Measurements from ENCODE around the gene HS3ST4. TPM values are rescaled to one million over a fixed set of nuclear protein-coding genes. Genes with fewer than 3 reads are reported as not detected.

HS3ST4 gene
- total and polyA plus RNA-seq, 2 donors (not counting 1 experiment from before 2014, with no cell fraction given): not detected

DNA sequence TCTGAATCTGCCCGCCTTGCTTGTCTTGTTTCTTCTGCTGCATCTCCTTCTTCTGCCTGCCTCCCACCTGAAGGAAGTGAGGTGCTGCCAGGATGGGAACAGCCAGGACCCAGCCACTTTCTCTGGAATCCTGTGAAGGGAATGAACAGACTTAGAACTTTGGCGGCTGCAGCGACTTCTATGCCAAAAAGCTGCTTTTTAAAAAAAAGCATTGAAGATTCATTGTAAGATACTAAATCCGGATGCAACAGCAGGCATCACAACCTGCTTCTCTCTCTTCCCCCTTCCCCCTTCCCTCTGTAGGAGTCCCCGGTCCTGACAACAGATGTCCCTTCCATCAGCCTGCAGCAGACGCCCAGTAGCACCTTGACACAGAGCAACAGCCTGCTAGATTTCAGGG is 176.3 kb downstream of the HS3ST4 start:
- no peaks in the 10 kb centered on the region for H4K20me1 ChIP-seq (ENCODE audit: control insufficient read depth, extremely low read depth, insufficient read depth, low read length)
- H3K36me3 ChIP-seq (ENCODE audit: control insufficient read depth, insufficient read depth, low read length): no peaks in the 10 kb centered on the region
- no peaks in the 10 kb centered on the region for H3K27me3 ChIP-seq (ENCODE audit: control insufficient read depth, insufficient read depth, low read length)
- TF ChIP-seq EZH2 (IDR thresholded peaks at IDR 0.05; ENCODE audit: low read length, missing control alignments): no peak
- no peaks in the 10 kb centered on the region for H3K9me3 ChIP-seq (ENCODE audit: control insufficient read depth, insufficient read depth, low read depth, low read length)
- no peak for DNase-seq (ENCODE audit: low read depth in 2 of 2)
- H3K27ac ChIP-seq (ENCODE audit: insufficient read depth, low read length): no peak overlapping the region
- no peak overlapping the region for H3K9ac ChIP-seq (ENCODE audit: insufficient read depth, low read length)
- no peak overlapping the region for H3K4me3 ChIP-seq (replicated peaks in 1 of 4; ENCODE audit: control extremely low read depth in 1 of 4, insufficient read depth in 1 of 4, low read depth in 3 of 4, low read length in 4 of 4)
- H3K4me1 ChIP-seq (ENCODE audit: control insufficient read depth, extremely low read depth, insufficient read depth, low read length): no peaks in the 10 kb centered on the region
- no peaks in the 10 kb centered on the region for H3K79me2 ChIP-seq (ENCODE audit: control insufficient read depth, insufficient read depth, low read length)
- no peak overlapping the region for H3K4me2 ChIP-seq (ENCODE audit: extremely low read depth, insufficient read depth, low read length)
- no peak overlapping the region for H2AFZ ChIP-seq (ENCODE audit: low read length)

DNA sequence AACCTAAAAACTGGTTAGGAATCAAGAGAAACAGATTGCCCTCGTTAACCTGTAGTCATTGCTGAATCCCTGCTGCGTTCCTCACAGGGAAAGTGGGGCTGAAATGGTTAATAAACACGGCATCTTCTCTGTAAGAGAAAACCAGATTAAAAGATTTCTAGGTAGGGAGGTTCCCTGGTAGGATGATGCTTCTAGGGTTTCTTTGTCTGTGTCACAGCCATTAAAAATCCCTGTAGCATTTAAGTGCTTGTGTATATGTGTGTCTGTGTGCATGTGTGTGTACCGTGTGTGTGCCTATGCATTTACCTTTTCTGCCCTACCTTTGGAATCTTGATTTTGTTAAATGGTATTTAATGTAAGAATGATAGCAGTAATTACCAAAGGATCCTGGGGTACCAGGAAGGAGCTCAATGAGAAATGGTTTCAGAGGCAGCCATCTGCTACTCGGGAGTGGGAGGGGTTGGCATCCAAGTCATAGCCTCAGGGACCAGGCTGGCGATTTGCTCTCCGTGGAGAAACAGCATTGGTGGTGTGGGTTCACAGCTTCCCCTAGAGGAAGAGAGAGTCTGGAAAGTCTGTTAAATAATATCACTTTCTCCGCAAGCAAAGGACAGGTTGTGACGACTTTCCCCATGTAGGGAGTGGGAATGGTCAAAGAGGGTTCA is 177.1 kb downstream of the HS3ST4 start:
- no peak overlapping the region for H3K4me3 ChIP-seq (replicated peaks in 1 of 4; ENCODE audit: control extremely low read depth in 1 of 4, insufficient read depth in 1 of 4, low read depth in 3 of 4, low read length in 4 of 4)
- H3K9ac ChIP-seq (ENCODE audit: insufficient read depth, low read length): no peak overlapping the region
- H3K79me2 ChIP-seq (ENCODE audit: control insufficient read depth, insufficient read depth, low read length): no peaks in the 10 kb centered on the region
- H3K9me3 ChIP-seq (ENCODE audit: control insufficient read depth, insufficient read depth, low read depth, low read length): no peaks in the 10 kb centered on the region
- TF ChIP-seq, protein P1, sequence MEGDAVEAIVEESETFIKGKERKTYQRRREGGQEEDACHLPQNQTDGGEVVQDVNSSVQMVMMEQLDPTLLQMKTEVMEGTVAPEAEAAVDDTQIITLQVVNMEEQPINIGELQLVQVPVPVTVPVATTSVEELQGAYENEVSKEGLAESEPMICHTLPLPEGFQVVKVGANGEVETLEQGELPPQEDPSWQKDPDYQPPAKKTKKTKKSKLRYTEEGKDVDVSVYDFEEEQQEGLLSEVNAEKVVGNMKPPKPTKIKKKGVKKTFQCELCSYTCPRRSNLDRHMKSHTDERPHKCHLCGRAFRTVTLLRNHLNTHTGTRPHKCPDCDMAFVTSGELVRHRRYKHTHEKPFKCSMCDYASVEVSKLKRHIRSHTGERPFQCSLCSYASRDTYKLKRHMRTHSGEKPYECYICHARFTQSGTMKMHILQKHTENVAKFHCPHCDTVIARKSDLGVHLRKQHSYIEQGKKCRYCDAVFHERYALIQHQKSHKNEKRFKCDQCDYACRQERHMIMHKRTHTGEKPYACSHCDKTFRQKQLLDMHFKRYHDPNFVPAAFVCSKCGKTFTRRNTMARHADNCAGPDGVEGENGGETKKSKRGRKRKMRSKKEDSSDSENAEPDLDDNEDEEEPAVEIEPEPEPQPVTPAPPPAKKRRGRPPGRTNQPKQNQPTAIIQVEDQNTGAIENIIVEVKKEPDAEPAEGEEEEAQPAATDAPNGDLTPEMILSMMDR (conservative IDR thresholded peaks at IDR 0.05 in 1 of 2, IDR thresholded peaks at IDR 0.05 in 1 of 2; ENCODE audit: low read depth in 1 of 2, low read length in 2 of 2): no peak
- no peak for TF ChIP-seq EZH2 (IDR thresholded peaks at IDR 0.05; ENCODE audit: low read length, missing control alignments)
- H2AFZ ChIP-seq (ENCODE audit: low read length): no peak overlapping the region
- no peaks in the 10 kb centered on the region for H3K4me1 ChIP-seq (ENCODE audit: control insufficient read depth, extremely low read depth, insufficient read depth, low read length)
- no peaks in the 10 kb centered on the region for H3K36me3 ChIP-seq (ENCODE audit: control insufficient read depth, insufficient read depth, low read length)
- no peak overlapping the region for H3K27ac ChIP-seq (ENCODE audit: insufficient read depth, low read length)
- H3K4me2 ChIP-seq (ENCODE audit: extremely low read depth, insufficient read depth, low read length): no peak overlapping the region
- no peak for DNase-seq (ENCODE audit: low read depth in 2 of 2)
- no peaks in the 10 kb centered on the region for H4K20me1 ChIP-seq (ENCODE audit: control insufficient read depth, extremely low read depth, insufficient read depth, low read length)
- H3K27me3 ChIP-seq (ENCODE audit: control insufficient read depth, insufficient read depth, low read length): no peaks in the 10 kb centered on the region

DNA sequence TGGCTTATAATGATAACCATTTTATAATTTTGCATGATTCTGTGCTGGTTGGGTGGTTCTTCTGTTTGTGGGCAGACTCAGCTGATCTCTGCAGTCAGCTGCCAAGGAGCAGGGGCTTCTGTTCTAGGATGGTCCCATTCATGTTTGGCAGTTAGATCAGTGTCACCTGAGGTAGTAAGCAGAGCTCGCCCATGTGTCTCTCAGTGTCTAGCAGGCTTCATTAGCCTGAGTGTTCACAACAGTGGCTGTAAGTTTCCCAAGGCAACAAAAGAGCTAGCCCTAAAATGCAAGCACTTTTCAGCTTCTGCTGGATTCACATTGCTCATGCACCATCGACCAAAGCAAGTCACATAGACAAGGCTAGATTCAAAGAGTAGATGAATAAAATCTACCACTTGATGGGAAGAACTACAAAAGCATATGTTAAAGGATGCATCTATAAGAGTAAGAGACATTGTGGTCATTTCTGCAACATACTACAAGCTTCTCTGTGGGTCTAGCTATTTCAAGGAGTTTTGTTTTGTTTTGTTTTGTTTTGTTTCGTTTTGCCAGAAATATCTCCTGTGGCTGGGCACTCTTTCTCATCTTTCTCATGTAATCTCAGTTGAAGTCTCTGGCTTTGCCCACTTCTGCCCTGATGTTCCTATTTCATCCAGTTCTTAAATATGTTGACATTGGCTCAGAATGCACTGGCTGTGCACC is 180.8 kb downstream of the HS3ST4 start:
- H3K36me3 ChIP-seq (ENCODE audit: control insufficient read depth, insufficient read depth, low read length): no peaks in the 10 kb centered on the region
- no peak overlapping the region for H3K4me3 ChIP-seq (replicated peaks in 1 of 4; ENCODE audit: control extremely low read depth in 1 of 4, insufficient read depth in 1 of 4, low read depth in 3 of 4, low read length in 4 of 4)
- TF ChIP-seq EZH2 (IDR thresholded peaks at IDR 0.05; ENCODE audit: low read length, missing control alignments): no peak
- TF ChIP-seq, protein P1 (conservative IDR thresholded peaks at IDR 0.05 in 1 of 2, IDR thresholded peaks at IDR 0.05 in 1 of 2; ENCODE audit: low read depth in 1 of 2, low read length in 2 of 2): no peak

More for the DNA sequence above, 180.8 kb downstream of the HS3ST4 start:
- no peak overlapping the region for H3K9ac ChIP-seq (ENCODE audit: insufficient read depth, low read length)
- H4K20me1 ChIP-seq (ENCODE audit: control insufficient read depth, extremely low read depth, insufficient read depth, low read length): no peaks in the 10 kb centered on the region
- no peak overlapping the region for H3K4me2 ChIP-seq (ENCODE audit: extremely low read depth, insufficient read depth, low read length)
- H2AFZ ChIP-seq (ENCODE audit: low read length): no peak overlapping the region
- no peak overlapping the region for H3K27ac ChIP-seq (ENCODE audit: insufficient read depth, low read length)
- H3K9me3 ChIP-seq (ENCODE audit: control insufficient read depth, insufficient read depth, low read depth, low read length): no peaks in the 10 kb centered on the region
- no peak for DNase-seq (ENCODE audit: low read depth in 2 of 2)
- H3K27me3 ChIP-seq (ENCODE audit: control insufficient read depth, insufficient read depth, low read length): no peaks in the 10 kb centered on the region
- no peaks in the 10 kb centered on the region for H3K4me1 ChIP-seq (ENCODE audit: control insufficient read depth, extremely low read depth, insufficient read depth, low read length)
- H3K79me2 ChIP-seq (ENCODE audit: control insufficient read depth, insufficient read depth, low read length): no peaks in the 10 kb centered on the region
